ENCODE measurements around the gene LUC7L3.
"Not testable (repeated sequence)": the region's sequence is repeated elsewhere in the genome, so short reads cannot be mapped to it uniquely, and the experiment has no call there.

The LUC7L3 gene

DNA sequence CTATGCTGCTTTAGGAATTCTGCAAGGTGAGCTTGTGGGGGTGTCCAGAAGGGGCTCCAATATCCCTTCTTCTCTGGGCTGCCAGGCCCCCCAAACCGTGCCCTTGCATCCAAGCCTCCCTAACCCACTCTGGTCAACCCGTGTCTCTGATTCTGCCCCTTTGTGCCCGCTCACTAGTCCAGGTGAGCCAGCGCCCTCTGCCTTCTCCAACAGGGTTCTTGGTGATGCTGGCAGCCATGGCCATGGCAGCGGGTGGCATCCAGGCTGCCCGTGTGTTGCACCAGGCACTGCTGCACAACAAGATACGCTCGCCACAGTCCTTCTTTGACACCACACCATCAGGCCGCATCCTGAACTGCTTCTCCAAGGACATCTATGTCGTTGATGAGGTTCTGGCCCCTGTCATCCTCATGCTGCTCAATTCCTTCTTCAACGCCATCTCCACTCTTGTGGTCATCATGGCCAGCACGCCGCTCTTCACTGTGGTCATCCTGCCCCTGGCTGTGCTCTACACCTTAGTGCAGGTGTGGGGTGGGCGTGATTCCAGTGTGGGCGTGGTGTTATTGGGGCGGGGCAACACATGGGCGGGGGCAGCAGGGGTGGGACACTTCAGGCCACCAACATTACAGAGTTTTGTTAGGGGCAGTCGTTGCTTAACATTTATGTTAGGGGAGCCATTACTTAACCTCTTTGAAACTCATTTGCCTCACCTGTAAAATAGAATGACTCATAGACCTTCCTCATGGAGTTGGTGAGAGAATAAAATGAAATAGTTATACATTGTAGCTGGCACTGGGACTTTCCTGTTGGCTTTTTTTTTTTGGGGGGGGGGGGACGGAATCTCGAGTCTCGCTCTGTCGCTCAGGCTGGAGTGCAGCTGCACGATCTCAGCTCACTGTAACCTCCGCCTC, 43.1 kb upstream of the LUC7L3 start:
- Mint-ChIP-seq H3K9me3 (no peaks in the 10 kb centered on the region), H3K27me3 (ENCODE audit: low read depth) (peaks cover 11% of the 10 kb centered on the region), H3K4me3 (no peak overlapping the region), H3K27ac (no peak overlapping the region), H3K36me3 (ENCODE audit: low read depth) (no peaks in the 10 kb centered on the region), H3K4me1 (peaks cover 4% of the 10 kb centered on the region)
- TF ChIP-seq, protein P1, sequence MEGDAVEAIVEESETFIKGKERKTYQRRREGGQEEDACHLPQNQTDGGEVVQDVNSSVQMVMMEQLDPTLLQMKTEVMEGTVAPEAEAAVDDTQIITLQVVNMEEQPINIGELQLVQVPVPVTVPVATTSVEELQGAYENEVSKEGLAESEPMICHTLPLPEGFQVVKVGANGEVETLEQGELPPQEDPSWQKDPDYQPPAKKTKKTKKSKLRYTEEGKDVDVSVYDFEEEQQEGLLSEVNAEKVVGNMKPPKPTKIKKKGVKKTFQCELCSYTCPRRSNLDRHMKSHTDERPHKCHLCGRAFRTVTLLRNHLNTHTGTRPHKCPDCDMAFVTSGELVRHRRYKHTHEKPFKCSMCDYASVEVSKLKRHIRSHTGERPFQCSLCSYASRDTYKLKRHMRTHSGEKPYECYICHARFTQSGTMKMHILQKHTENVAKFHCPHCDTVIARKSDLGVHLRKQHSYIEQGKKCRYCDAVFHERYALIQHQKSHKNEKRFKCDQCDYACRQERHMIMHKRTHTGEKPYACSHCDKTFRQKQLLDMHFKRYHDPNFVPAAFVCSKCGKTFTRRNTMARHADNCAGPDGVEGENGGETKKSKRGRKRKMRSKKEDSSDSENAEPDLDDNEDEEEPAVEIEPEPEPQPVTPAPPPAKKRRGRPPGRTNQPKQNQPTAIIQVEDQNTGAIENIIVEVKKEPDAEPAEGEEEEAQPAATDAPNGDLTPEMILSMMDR (IDR thresholded peaks at IDR 0.05; ENCODE audit: unreplicated experiment in 3 of 3): no peak

DNA sequence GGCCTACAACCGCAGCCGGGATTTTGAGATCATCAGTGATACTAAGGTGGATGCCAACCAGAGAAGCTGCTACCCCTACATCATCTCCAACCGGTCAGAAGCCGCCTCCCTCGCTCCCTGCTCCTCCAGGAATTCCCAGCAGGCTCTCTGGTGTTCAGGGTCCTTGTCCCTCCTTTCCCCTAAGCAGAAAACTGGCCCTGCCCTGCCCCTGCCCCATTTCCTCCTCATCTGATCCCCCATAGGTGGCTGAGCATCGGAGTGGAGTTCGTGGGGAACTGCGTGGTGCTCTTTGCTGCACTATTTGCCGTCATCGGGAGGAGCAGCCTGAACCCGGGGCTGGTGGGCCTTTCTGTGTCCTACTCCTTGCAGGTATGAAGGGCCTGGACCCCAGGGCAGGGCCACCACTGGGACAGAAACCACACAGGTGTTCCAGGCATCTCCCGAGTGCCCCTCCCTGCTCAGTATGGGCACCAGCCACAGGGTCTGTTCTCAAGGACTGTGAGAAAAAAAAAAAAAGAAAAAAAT, 41.5 kb upstream of the LUC7L3 start:
- peaks cover 16% of the 10 kb centered on the region for H3K4me1 Mint-ChIP-seq
- peaks cover 13% of the 10 kb centered on the region for H3K27me3 Mint-ChIP-seq (ENCODE audit: low read depth)
- no peak overlapping the region for H3K4me3 Mint-ChIP-seq
- H3K27ac Mint-ChIP-seq: no peak overlapping the region
- H3K36me3 Mint-ChIP-seq (ENCODE audit: low read depth): no peaks in the 10 kb centered on the region
- TF ChIP-seq, protein P1 (IDR thresholded peaks at IDR 0.05; ENCODE audit: unreplicated experiment in 3 of 3): no peak
- no peaks in the 10 kb centered on the region for H3K9me3 Mint-ChIP-seq

DNA sequence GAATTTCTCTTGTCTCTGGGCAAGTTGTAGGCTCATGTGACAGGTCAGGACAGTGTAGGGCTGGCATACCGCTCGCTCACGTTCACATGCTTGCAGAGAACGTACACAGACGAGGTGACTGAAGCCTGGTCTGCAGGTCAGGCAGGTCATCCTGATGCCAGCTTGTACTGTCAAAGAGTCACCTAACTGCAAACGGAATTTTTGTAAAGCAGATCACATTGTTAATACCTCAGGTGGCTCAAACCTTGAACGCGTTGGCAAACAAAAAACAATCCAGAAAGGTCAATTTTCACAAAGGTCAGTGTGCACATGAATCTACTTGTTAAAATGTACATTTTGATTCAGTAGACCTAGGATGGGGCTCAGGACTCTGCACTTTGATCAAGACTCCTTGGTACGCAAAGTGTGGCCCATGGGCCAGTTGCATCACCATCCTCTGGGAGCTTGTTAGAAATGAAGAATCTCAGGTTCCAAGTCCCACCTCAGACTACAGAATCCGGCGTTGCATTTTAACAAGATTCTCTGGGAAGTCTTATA, 40.3 kb upstream of the LUC7L3 start:
- TF ChIP-seq, protein P1 (IDR thresholded peaks at IDR 0.05; ENCODE audit: unreplicated experiment in 3 of 3): no peak
- no peaks in the 10 kb centered on the region for H3K36me3 Mint-ChIP-seq (ENCODE audit: low read depth)
- no peak overlapping the region for H3K27ac Mint-ChIP-seq
- H3K4me1 Mint-ChIP-seq: peaks cover 16% of the 10 kb centered on the region
- H3K27me3 Mint-ChIP-seq (ENCODE audit: low read depth): peaks cover 16% of the 10 kb centered on the region
- H3K4me3 Mint-ChIP-seq: no peak overlapping the region
- H3K9me3 Mint-ChIP-seq: no peaks in the 10 kb centered on the region

DNA sequence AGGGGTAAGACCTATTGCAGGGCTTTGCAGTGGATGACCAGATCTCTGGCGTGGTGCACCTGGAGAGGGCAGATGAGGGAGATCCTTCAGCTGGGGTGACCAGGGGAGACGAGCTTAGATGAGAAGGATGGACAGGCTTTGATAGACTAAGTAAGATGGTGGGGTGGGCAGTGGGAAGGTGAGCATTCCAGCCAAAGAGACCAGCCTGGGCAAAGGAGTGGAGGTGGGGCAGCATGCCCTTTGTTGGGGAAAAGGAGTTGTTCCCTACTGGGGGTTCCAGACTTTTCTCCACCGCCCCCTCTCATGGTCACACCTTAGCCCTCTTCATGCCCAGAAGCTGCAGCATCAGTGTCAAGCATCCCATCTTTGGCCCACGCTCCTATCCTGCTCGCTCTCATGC, 39.3 kb upstream of the LUC7L3 start:
- TF ChIP-seq, protein P1 (IDR thresholded peaks at IDR 0.05; ENCODE audit: unreplicated experiment in 3 of 3): no peak
- no peak overlapping the region for H3K27ac Mint-ChIP-seq
- peaks cover 21% of the 10 kb centered on the region for H3K4me1 Mint-ChIP-seq
- H3K36me3 Mint-ChIP-seq (ENCODE audit: low read depth): no peaks in the 10 kb centered on the region
- no peaks in the 10 kb centered on the region for H3K9me3 Mint-ChIP-seq
- peaks cover 10% of the 10 kb centered on the region for H3K27me3 Mint-ChIP-seq (ENCODE audit: low read depth)
- no peak overlapping the region for H3K4me3 Mint-ChIP-seq

DNA sequence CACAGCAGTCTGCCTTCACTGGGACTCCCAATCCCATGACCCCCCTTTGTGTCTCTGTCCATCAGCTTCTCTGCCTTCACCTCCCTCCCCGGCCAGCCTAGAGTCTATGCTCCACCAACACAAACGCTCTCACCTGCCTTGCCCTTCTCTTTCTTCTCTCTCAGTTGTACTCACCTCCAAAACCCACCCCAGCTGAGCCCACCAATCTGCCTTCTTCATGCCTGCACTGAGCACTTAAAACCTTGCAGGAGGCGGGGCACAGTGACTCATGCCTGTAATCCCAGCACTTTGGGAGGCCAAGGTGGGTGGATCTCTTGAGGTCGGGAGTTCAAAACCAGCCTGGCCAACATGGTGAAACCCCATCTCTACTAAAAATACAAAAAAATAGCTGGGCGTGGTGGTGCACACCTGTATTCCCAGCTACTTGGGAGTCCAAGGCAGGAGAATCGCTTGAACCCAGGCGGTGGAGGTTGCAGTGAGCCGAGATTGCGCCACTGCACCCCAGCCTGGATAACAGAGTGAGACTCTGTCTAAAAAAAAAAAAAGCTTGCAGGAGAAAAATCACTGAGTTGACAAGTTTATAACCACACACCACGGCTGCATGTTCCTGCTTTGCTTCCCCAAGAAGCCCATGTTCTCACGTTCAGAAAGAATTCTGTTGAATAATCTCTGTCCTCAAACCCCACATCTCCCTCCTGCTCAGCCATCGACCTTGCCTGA, 38.7 kb upstream of the LUC7L3 start:
- peaks cover 21% of the 10 kb centered on the region for H3K4me1 Mint-ChIP-seq
- H3K4me3 Mint-ChIP-seq: not testable (repeated sequence)

More for the DNA sequence above, 38.7 kb upstream of the LUC7L3 start:
- H3K27ac Mint-ChIP-seq: peak overlapping the region; percentile 56 to 89 (median 71)
- not testable (repeated sequence) for H3K27me3 Mint-ChIP-seq (ENCODE audit: low read depth); H3K36me3 Mint-ChIP-seq (ENCODE audit: low read depth); H3K9me3 Mint-ChIP-seq

Data from nephron (organoid).